HG03460 (cell line): ENCODE measurements around the gene MIER3.

Experiments used
- ATAC-seq: cut with Tn5 transposase; IDR thresholded peaks from one replicate; pipeline ENCODE4 v1.9.1; 2021; ENCODE audit not compliant: unreplicated experiment

Gene MIER3

GRCh38 chr5:56961746-56962145 is 9.8 kb upstream of the MIER3 start:
- no peak for ATAC-seq

DNA sequence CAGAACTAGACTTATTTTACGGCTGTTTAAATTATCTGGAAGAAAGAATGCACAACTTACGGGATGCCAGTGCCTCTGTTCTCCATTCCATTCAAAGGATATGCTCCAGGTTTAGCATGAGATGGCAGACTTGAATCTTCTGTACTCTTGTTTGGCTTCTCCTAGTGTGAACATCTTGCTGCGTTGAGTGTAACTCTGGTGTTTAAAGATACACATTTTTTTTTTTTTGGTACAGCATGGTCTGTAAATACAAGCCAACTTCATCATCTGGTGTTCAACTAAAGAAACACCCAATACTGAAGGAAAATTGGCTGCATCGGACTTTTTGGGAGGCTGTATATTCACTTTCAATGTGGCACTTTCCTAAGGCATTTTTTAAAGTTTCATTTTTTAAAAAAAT is 7.4 kb upstream of the MIER3 start:
- ATAC-seq, result no peak

DNA sequence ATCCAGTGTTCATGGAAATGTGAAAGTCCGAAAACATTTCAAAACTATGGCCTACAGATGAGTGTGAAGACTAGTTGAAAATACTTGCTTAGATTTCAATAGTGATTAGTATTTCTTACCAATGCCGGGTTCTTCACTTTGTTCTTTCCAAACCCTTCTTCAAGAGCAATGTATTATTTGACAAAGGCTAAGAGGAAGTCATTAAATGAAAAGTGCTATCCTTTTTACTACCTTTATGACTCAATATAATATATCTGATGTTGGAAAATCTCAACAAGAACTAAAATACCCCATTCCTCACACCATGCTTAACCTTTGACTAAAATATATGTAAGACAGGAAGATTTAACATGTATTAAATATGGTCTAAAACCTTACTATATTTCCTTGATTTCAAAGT is 6.7 kb upstream of the MIER3 start:
- no peak for ATAC-seq

GRCh38 chr5:56954262-56954661 is 2.3 kb upstream of the MIER3 start:
- ATAC-seq, result no peak

GRCh38 chr5:56951126-56951945 is 587 bp downstream of the MIER3 start:
- ATAC-seq, result peak; percentile 37

- peak; percentile 46 for ATAC-seq
These were observed 1.2 kb downstream of the MIER3 start for GRCh38 chr5:56950626-56951125.

- no peak for ATAC-seq
These were observed 4.9 kb downstream of the MIER3 start for GRCh38 chr5:56947052-56947451.

DNA sequence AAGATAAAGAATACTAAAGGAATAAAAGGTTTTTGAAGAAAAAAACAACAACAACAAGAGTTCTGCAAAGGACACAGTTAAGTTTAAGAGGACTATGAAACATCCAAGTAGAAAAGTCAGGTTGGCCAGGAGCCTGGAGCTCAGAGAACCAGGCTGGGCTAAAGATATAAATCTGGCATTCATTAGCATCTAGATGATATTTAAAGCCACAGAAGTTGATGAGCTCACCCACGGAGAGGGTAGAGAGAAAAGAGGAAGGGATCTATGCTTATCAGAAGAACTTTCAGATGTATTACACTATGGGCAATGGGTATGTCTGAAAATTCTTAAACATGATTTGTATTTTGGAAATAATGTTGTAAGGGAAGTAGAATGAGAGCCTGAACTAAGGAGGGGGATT is 9.9 kb downstream of the MIER3 start:
- no peak for ATAC-seq

- ATAC-seq, result no peak
These were observed 13.1 kb downstream of the MIER3 start for GRCh38 chr5:56938858-56939257.

DNA sequence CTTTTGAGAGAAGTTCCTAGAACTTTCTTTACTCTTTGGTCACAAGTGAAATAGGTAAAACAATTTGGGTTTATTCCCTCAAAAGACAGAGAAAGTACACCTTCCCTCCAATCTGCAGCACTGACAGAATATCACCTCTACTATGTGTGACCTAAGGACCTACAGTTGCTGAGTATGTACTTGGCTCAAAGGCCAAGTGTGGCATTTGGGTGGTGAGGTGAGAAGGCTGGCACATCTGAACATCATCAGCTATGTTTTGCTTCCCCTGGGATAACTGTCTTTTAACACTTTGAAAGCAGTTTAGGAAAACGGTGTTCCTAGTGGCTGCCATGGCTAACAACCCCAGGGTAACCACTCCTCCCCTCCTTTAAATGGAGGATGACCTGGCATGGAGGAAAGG is 17.6 kb downstream of the MIER3 start:
- ATAC-seq, result no peak

DNA sequence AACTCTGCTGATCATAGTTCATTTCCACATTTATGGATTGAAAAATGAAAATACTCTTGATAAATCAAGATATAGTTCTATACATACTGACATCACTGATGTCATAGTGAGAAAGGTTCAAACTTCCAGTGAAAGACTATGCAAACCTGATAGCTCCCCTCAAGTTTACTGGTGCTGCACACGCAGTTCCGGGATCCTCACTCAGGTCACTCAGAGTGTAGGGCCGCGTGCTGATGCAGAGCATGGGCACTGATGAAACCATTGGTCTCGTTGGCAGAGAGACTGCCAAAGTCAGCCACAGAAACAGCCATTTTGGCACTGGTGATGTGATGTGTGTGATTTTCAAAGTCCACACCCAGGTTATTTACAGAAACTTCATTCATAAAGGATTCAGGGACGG is 29.0 kb downstream of the MIER3 start:
- no peak for ATAC-seq

DNA sequence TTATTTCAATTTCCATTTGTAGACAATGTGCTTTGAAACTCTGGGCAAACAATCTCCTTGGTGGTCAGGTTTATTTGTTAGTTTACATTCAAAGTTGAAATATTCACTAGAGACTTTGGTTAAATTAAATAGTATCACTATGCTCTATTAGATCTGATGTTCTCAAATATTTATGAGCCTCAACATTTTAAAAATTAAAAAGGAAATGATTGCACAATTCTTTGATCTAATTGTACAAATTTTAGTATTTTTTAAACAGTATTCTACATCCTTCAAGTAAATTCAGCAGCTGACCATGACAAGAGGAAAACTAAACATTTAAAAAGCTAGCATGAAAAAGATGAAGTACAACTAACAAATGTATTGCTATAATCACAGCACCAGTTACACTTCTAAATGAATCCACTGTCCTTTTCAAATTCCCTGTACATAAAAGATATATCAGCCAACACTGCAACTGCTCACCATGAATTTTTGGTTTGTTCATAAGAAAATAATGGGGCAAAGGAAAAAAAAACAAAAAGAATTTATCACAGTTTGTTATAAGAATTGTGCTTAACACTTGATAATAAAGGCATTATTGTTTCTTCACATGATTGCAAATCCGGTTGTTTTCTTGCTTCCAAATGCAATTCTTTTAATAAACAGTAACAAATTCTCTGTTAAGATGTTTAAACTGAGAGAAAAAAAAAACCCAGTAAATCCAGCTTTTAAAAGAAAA is 31.8 kb downstream of the MIER3 start:
- no peak for ATAC-seq

- no peak for ATAC-seq
These were observed 33.9 kb downstream of the MIER3 start for GRCh38 chr5:56918054-56918453.

- no peak for ATAC-seq
These were observed 34.4 kb downstream of the MIER3 start for GRCh38 chr5:56917534-56917933.

- ATAC-seq, result no peak
These were observed 37.2 kb downstream of the MIER3 start for GRCh38 chr5:56914678-56915077.

- no peak for ATAC-seq
These were observed 38.2 kb downstream of the MIER3 start for GRCh38 chr5:56913766-56914165.

DNA sequence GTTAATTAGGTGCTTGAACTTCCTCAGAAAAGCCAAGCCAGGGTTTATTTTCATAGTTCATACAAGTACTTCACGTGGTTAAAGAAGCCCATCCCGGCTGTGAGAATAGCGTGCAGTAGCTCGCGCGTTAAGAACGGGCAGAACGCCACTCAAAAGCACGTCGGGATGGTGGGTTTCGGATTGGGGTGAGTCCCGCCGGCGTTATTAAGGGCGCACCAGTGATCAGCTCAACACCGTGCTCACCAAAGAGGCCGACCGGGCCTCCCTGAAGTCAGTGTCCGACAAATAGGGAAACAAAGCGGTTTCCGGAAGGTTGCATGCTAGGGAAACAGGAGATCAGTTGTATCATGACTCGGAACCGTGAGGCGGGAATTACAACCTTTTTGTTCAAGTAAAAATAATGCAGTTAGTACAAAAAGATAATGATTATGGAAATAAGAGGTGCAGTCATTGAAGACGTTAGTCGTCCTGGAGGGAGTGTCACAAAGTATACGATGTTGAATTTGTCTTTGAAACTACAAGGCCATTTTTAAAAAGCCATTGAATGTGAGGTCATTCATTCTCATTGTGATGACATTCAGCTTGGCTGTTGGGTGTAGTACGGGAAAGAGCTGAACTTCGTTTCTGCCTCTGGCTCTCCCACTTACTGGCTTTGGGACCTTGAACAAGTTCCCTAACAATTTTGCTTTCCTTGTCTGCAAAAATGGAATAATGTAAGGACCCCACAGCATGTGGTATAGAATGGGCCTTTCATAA is 41.5 kb downstream of the MIER3 start:
- ATAC-seq, result peak; percentile 13

DNA sequence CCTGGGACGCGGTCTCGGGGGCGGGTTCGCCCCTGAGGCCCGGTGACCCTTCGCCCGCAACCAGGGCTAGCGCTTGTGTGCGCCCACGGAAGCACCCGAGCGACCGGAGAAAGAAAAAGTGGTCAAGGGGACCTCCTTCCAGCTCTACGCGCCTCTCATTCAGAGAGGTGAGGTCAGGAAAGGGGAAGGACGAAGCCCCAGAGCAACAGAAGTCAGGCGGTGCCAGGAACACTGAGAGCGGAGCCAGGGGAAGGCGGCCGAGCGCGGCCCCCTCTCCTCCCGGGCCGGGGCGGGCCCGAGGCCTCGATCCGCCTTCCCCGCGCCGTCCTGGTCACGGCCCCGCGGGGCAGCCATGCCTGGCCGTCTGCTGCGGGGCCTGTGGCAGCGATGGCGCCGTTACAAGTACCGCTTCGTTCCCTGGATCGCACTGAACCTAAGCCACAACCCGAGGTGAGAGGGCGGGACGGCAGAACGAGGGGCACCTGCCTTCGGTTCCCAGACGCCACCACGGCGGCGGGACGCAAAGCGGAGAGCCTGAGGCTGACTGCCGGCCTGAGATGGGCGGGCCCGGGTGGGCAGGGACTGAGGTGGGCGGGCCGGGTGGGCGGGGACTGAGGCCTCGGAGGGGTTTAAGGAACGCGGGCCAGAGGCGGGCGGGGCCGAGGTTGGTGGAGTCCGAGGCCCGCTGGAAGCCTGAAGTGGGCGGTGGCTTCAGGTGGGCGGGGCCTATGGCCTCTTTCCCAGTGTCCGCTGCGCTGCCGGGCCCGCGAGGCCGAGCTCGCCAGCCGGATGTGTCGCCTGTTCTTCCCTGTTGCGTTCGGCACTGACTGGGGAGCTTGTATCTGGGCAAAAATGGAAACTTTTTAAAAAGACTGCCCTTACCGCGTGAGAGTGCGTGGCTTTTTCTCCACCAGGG is 42.4 kb downstream of the MIER3 start, which contains the start of gene SETD9:
SETD9 (plus strand) TSS at position 303 of the 916 bp plus-strand sequence; CDS start at position 353, 50 bp downstream.
- peak; percentile 81 for ATAC-seq

DNA sequence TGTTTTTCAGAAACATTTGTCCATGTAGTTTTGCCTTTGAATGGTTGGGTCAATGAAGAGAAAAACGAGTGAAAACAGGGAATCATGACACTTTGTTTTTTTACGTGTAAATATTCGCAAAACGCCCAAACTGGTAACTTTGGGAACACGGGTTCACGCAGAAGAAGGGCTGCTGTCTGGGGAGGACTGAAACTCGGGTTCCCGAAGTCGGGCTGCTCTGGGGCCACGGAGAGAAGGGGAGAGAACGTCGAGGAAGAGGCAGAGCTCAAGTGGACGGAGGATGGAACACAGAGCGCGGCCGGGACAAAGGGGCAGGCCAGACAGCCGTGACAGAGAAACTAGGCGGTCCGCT is 43.0 kb downstream of the MIER3 start:
- ATAC-seq, result peak; percentile 41

DNA sequence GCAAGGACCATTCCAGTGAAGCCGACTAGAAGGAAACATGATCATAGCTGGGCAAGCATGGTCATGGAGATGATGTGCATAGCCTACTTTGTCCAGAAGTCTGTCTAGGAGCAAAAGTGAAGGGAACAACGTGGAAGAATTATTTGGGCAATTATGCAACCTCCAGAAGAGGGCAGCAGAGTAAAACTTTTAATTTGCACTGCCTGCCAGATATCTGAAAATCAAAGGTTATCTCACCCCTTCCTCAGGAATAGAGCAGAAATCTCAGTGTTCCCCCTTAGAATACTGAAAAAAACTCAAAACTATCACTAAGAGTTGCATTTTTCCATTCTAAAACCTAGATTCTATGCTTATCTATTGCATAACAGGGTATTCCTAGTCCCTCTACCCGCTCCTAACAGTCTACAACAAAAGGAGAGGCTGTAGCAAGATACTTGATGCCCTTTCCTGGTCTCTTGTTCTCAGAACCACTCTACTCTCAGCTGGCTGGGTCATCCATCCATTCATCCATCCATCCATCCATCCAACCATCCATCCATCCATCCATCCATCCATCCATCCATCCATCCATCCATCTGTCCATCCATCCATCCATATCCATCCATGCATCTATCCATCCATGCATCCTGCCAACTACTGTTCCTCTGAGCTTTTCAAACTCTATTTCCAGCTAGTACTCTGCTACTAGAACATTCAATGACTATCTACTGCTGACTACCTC is 50.9 kb downstream of the MIER3 start:
- no peak for ATAC-seq
